ENCODE results near the gene HJV. TPM values are rescaled to one million over a fixed set of nuclear protein-coding genes. Genes with fewer than 3 reads are reported as not detected.

The HJV gene
- total RNA-seq, 1 experiment from 2014 or later: not detected

DNA sequence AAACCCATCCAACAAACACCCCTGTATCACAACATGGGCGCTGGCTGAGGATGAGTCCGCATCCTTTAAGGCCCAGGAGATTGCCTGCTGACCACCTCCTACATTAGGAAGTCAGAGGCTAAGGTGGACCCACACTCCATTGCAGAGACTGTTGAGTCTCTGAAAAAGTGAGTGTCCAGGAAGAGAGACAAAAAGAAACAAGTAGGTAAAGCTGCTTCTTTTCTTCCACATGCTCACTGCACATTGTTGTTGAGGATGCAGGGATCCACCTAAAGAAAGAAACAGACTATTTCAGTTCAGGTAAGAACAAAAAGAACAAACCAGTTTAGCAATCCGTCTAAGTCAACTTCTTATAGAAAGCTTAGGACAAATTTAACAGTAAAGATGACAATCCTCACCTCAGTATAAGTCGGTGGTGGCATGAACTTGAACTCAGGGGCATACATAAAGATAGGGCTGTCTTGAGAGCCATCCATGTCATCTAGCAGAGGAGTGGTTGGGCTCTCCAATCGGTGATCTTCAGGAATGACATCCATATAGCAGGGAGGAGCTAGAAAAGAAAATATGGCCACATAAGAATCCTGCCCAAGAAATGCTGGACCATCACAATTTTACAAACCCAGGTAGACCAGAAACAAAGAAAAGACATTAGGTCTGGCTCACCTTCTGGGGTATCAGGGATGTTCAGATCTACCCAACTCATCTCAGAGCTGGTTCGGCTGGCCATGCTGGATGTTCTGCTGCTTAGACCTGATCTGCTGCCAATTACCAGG is 27.7 kb downstream of the HJV start:
- no peak for ATAC-seq
- Histone ChIP-seq H3K4me3 (ENCODE audit: low read depth in 2 of 2, low read length in 2 of 2) (peak overlapping the region; percentile 61 to 73; a peak in 1 of 4 replicates), H3K4me1 (ENCODE audit: control insufficient read depth, insufficient read depth, low read length) (peaks cover 12% of the 10 kb centered on the region), H3K27me3 (ENCODE audit: control insufficient read depth, insufficient read depth, low read length) (no peaks in the 10 kb centered on the region; the same call in 1 of the 2 replicates), H3K27ac (ENCODE audit: low read length) (no peak overlapping the region), H3K9me3 (ENCODE audit: control insufficient read depth, insufficient read depth, low read depth, low read length) (no peaks in the 10 kb centered on the region), H3K36me3 (ENCODE audit: control insufficient read depth, insufficient read depth, low read length) (peaks cover 2% of the 10 kb centered on the region; the same call in 1 of the 2 replicates)
- no peak for DNase-seq (ENCODE audit: low read depth, low spot score)
- ChIA-PET POLR2A (no interaction called here), CTCF (interaction anchor here (0.6 kb wide), 1 partner anchor 149 kb away, joined by 5 read pairs; the partner anchor contains the start of gene NUDT17)
- in situ Hi-C loops (cut with HindIII; ENCODE audit: low pct_unique_long_range_greater_than_20kb, low sequenced_read_pairs) (no loop called here), intact Hi-C loops (cut with micrococcal nuclease; ENCODE audit: unreplicated experiment) (no loop called here)
- TF ChIP-seq, protein P1, sequence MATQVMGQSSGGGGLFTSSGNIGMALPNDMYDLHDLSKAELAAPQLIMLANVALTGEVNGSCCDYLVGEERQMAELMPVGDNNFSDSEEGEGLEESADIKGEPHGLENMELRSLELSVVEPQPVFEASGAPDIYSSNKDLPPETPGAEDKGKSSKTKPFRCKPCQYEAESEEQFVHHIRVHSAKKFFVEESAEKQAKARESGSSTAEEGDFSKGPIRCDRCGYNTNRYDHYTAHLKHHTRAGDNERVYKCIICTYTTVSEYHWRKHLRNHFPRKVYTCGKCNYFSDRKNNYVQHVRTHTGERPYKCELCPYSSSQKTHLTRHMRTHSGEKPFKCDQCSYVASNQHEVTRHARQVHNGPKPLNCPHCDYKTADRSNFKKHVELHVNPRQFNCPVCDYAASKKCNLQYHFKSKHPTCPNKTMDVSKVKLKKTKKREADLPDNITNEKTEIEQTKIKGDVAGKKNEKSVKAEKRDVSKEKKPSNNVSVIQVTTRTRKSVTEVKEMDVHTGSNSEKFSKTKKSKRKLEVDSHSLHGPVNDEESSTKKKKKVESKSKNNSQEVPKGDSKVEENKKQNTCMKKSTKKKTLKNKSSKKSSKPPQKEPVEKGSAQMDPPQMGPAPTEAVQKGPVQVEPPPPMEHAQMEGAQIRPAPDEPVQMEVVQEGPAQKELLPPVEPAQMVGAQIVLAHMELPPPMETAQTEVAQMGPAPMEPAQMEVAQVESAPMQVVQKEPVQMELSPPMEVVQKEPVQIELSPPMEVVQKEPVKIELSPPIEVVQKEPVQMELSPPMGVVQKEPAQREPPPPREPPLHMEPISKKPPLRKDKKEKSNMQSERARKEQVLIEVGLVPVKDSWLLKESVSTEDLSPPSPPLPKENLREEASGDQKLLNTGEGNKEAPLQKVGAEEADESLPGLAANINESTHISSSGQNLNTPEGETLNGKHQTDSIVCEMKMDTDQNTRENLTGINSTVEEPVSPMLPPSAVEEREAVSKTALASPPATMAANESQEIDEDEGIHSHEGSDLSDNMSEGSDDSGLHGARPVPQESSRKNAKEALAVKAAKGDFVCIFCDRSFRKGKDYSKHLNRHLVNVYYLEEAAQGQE (IDR thresholded peaks at IDR 0.05; ENCODE audit: insufficient read depth in 1 of 2, low read depth in 2 of 2, low read length in 1 of 2): no peak
- TF ChIP-seq, protein P2, sequence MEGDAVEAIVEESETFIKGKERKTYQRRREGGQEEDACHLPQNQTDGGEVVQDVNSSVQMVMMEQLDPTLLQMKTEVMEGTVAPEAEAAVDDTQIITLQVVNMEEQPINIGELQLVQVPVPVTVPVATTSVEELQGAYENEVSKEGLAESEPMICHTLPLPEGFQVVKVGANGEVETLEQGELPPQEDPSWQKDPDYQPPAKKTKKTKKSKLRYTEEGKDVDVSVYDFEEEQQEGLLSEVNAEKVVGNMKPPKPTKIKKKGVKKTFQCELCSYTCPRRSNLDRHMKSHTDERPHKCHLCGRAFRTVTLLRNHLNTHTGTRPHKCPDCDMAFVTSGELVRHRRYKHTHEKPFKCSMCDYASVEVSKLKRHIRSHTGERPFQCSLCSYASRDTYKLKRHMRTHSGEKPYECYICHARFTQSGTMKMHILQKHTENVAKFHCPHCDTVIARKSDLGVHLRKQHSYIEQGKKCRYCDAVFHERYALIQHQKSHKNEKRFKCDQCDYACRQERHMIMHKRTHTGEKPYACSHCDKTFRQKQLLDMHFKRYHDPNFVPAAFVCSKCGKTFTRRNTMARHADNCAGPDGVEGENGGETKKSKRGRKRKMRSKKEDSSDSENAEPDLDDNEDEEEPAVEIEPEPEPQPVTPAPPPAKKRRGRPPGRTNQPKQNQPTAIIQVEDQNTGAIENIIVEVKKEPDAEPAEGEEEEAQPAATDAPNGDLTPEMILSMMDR (IDR thresholded peaks at IDR 0.05): no peak
- no peak for TF ChIP-seq TCF7L2 (IDR thresholded peaks at IDR 0.05; ENCODE audit: low read depth, low read length)
- TF ChIP-seq SIN3A (IDR thresholded peaks at IDR 0.05; ENCODE audit: borderline replicate concordance, insufficient read depth, low read depth, low read length): no peak
- no peak for TF ChIP-seq POLR2AphosphoS5 (IDR thresholded peaks at IDR 0.05; ENCODE audit: low read depth, low read length)
- BruUV-seq (replicated peaks): no TSS peak

DNA sequence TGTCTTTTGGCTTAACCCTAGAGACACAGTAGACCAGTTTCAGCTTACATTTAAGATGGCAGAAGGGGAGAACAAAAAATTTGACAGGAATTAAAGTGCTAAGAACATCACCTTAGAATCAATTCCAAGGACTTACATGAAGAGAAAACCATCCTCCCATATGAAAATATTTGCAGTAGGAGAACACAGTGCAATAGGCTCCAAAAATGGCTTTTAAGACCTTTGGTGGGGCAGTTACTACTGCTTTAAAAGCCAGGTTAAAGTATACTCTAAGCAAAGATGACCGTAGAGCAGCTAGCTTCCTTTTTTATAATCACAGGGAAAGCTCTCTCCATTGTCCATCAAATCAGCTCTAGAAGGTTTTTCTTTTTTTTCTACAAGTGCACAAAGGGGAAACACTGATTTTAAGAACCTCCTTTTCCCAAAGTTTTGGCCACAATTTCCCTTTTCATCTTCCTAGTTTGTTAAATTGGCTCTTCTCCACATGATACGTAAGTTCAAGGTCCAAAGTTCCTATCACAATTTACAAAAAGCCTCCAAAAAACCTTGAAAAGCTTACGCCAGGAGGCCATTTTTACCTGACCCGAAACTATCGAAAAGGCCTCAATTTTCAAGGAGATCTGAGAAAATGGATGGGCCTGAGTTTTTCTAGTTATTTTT is 28.4 kb downstream of the HJV start:
- TF ChIP-seq, protein P2 (IDR thresholded peaks at IDR 0.05): no peak
- TF ChIP-seq POLR2AphosphoS5 (IDR thresholded peaks at IDR 0.05; ENCODE audit: low read depth, low read length): no peak
- TF ChIP-seq SIN3A (IDR thresholded peaks at IDR 0.05; ENCODE audit: borderline replicate concordance, insufficient read depth, low read depth, low read length): no peak
- TF ChIP-seq, protein P1 (IDR thresholded peaks at IDR 0.05; ENCODE audit: insufficient read depth in 1 of 2, low read depth in 2 of 2, low read length in 1 of 2): no peak
- TF ChIP-seq TCF7L2 (IDR thresholded peaks at IDR 0.05; ENCODE audit: low read depth, low read length): no peak
- intact Hi-C loops (cut with micrococcal nuclease; ENCODE audit: unreplicated experiment): no loop called here
- H3K4me1 ChIP-seq (ENCODE audit: control insufficient read depth, insufficient read depth, low read length): peaks cover 12% of the 10 kb centered on the region
- ATAC-seq: no peak
- CTCF ChIA-PET: no interaction called here
- H3K27ac ChIP-seq (ENCODE audit: low read length): no peak overlapping the region
- H3K36me3 ChIP-seq (ENCODE audit: control insufficient read depth, insufficient read depth, low read length): peaks cover 2% of the 10 kb centered on the region; the same call in 1 of the 2 replicates
- DNase-seq (ENCODE audit: low read depth, low spot score): no peak
- BruUV-seq (replicated peaks): no TSS peak
- POLR2A ChIA-PET: no interaction called here
- H3K4me3 ChIP-seq (ENCODE audit: low read depth in 2 of 2, low read length in 2 of 2): no peak overlapping the region
- no peaks in the 10 kb centered on the region for H3K9me3 ChIP-seq (ENCODE audit: control insufficient read depth, insufficient read depth, low read depth, low read length)
- in situ Hi-C loops (cut with HindIII; ENCODE audit: low pct_unique_long_range_greater_than_20kb, low sequenced_read_pairs): no loop called here
- H3K27me3 ChIP-seq (ENCODE audit: control insufficient read depth, insufficient read depth, low read length): no peaks in the 10 kb centered on the region; the same call in 1 of the 2 replicates

Measured in Panc1 (cell line).